ENCODE measurements around the gene RP9. TPM values are rescaled to one million over a fixed set of nuclear protein-coding genes. Genes with fewer than 3 reads are reported as not detected.

The RP9 gene
- total and polyA plus RNA-seq, 9 of the 15 experiments (the other 6 are each of a cell fraction or from before 2014, with no cell fraction given) = 10.7 to 44.8 (median 33.4) TPM

GRCh38 chr7:33109005-33109757 is at the start of gene RP9 (continued):
- TF ChIP-seq NFIX (CRISPR knock-in tag; IDR thresholded peaks at IDR 0.05; ENCODE audit: low read depth) (no peak), TBP (optimal IDR thresholded peaks at IDR 0.05; ENCODE audit: low read depth, low read length) (no peak), CSDE1 (IDR thresholded peaks at IDR 0.05) (no peak), HDAC6 (IDR thresholded peaks at IDR 0.05; ENCODE audit: low read depth, low read length) (no peak), ELK3 (CRISPR knock-in tag; IDR thresholded peaks at IDR 0.05) (no peak), NR2C2 (CRISPR knock-in tag; IDR thresholded peaks at IDR 0.05) (no peak), NR2C2 (tag; IDR thresholded peaks at IDR 0.05) (peak; percentile 27; the same call in 1 of the 2 replicates), BCLAF1 (IDR thresholded peaks at IDR 0.05; ENCODE audit: borderline replicate concordance in 1 of 2, control insufficient read depth in 1 of 2, low read depth in 2 of 2, low read length in 1 of 2) (no peak; a peak in 1 of 4 replicates), FOXM1 (IDR thresholded peaks at IDR 0.05; ENCODE audit: low read depth) (no peak), FOXM1 (CRISPR knock-in tag; IDR thresholded peaks at IDR 0.05; ENCODE audit: low read depth) (0 out of 2 replicates have a peak, but pooled peaks have one; percentile 68), MCM2 (IDR thresholded peaks at IDR 0.05; ENCODE audit: low read depth) (no peak), ZNF79 (CRISPR knock-in tag; IDR thresholded peaks at IDR 0.05; ENCODE audit: low read depth) (no peak), CTBP1 (IDR thresholded peaks at IDR 0.05; ENCODE audit: borderline replicate concordance) (peak; percentile 75), SRSF3 (IDR thresholded peaks at IDR 0.05; ENCODE audit: insufficient read depth, low read length) (no peak), ZNF785 (CRISPR knock-in tag; IDR thresholded peaks at IDR 0.05) (no peak), OTX1 (CRISPR knock-in tag; IDR thresholded peaks at IDR 0.05) (no peak), CREBBP (IDR thresholded peaks at IDR 0.05; ENCODE audit: low read depth, low read length) (no peak), POLR2A (conservative IDR thresholded peaks at IDR 0.05) (peak; percentile 61; the same call in 1 of the 2 replicates), IFI16 (CRISPR knock-in tag; IDR thresholded peaks at IDR 0.05) (no peak), CBX1 (IDR thresholded peaks at IDR 0.05; ENCODE audit: low read depth) (no peak)
- TF ChIP-seq, protein P1, sequence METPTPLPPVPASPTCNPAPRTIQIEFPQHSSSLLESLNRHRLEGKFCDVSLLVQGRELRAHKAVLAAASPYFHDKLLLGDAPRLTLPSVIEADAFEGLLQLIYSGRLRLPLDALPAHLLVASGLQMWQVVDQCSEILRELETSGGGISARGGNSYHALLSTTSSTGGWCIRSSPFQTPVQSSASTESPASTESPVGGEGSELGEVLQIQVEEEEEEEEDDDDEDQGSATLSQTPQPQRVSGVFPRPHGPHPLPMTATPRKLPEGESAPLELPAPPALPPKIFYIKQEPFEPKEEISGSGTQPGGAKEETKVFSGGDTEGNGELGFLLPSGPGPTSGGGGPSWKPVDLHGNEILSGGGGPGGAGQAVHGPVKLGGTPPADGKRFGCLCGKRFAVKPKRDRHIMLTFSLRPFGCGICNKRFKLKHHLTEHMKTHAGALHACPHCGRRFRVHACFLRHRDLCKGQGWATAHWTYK (CRISPR knock-in tag; IDR thresholded peaks at IDR 0.05) = no peak
- TF ChIP-seq, protein P2, sequence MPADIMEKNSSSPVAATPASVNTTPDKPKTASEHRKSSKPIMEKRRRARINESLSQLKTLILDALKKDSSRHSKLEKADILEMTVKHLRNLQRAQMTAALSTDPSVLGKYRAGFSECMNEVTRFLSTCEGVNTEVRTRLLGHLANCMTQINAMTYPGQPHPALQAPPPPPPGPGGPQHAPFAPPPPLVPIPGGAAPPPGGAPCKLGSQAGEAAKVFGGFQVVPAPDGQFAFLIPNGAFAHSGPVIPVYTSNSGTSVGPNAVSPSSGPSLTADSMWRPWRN (IDR thresholded peaks at IDR 0.05; ENCODE audit: low read depth) = no peak
